Measurements from ENCODE around the gene NAALADL1. TPM values are rescaled to one million over a fixed set of nuclear protein-coding genes. Genes with fewer than 3 reads are reported as not detected.

Gene NAALADL1
- total and polyA plus RNA-seq, 2 donors = 5.1 to 9.0 TPM

GRCh38 chr11:65058012-65058411, 341 bp downstream of the NAALADL1 start:
- Histone ChIP-seq H3K4me3 (ENCODE audit: low read length in 2 of 2) (no peak overlapping the region), H3K27ac (ENCODE audit: low read depth in 1 of 2, low read length in 1 of 2) (no peak overlapping the region), H3K36me3 (ENCODE audit: control insufficient read depth in 2 of 2, insufficient read depth in 2 of 2, low read length in 1 of 2) (no peaks in the 10 kb centered on the region), H3K27me3 (ENCODE audit: control insufficient read depth in 2 of 2, insufficient read depth in 1 of 2, low read length in 1 of 2) (no peaks in the 10 kb centered on the region), H3K9me3 (ENCODE audit: control insufficient read depth in 2 of 2, insufficient read depth in 1 of 2, low read length in 1 of 2) (no peaks in the 10 kb centered on the region), H3K4me1 (ENCODE audit: control insufficient read depth in 2 of 2, insufficient read depth in 2 of 2, low read length in 2 of 2) (peaks cover 7 to 27% of the 10 kb centered on the region in 2 donors)
- DNase-seq (ENCODE audit: low read depth in 6 of 9, low spot score in 9 of 9) = no peak
- WGBS = 97% methylated on average over 13 of the region's 13 CpGs

- H3K4me3 ChIP-seq (ENCODE audit: low read length in 2 of 2) = no peak overlapping the region
- DNase-seq (ENCODE audit: low read depth in 6 of 9, low spot score in 9 of 9) = no peak
- no peaks in the 10 kb centered on the region for H3K9me3 ChIP-seq (ENCODE audit: control insufficient read depth in 2 of 2, insufficient read depth in 1 of 2, low read length in 1 of 2)
- no peaks in the 10 kb centered on the region for H3K27me3 ChIP-seq (ENCODE audit: control insufficient read depth in 2 of 2, insufficient read depth in 1 of 2, low read length in 1 of 2)
- no peaks in the 10 kb centered on the region for H3K36me3 ChIP-seq (ENCODE audit: control insufficient read depth in 2 of 2, insufficient read depth in 2 of 2, low read length in 1 of 2)
- WGBS = 97% methylated on average over 7 of the region's 7 CpGs
- no peak overlapping the region for H3K27ac ChIP-seq (ENCODE audit: low read depth in 1 of 2, low read length in 1 of 2)
- peaks cover 7 to 27% of the 10 kb centered on the region in 2 donors for H3K4me1 ChIP-seq (ENCODE audit: control insufficient read depth in 2 of 2, insufficient read depth in 2 of 2, low read length in 2 of 2)
Measured at GRCh38 chr11:65057526-65057925, 827 bp downstream of the NAALADL1 start.

GRCh38 chr11:65056999-65057398, 1.4 kb downstream of the NAALADL1 start:
- Histone ChIP-seq H3K36me3 (ENCODE audit: control insufficient read depth in 2 of 2, insufficient read depth in 2 of 2, low read length in 1 of 2) (no peaks in the 10 kb centered on the region), H3K4me3 (ENCODE audit: low read length in 2 of 2) (no peak overlapping the region), H3K4me1 (ENCODE audit: control insufficient read depth in 2 of 2, insufficient read depth in 2 of 2, low read length in 2 of 2) (peaks cover 7 to 27% of the 10 kb centered on the region in 2 donors), H3K27me3 (ENCODE audit: control insufficient read depth in 2 of 2, insufficient read depth in 1 of 2, low read length in 1 of 2) (no peaks in the 10 kb centered on the region), H3K27ac (ENCODE audit: low read depth in 1 of 2, low read length in 1 of 2) (no peak overlapping the region), H3K9me3 (ENCODE audit: control insufficient read depth in 2 of 2, insufficient read depth in 1 of 2, low read length in 1 of 2) (no peaks in the 10 kb centered on the region)
- 97% methylated on average over 6 of the region's 6 CpGs for WGBS
- DNase-seq (ENCODE audit: low read depth in 6 of 9, low spot score in 9 of 9) = no peak

GRCh38 chr11:65055538-65055937, 2.8 kb downstream of the NAALADL1 start:
- Histone ChIP-seq H3K4me3 (ENCODE audit: low read length in 2 of 2) (no peak overlapping the region), H3K27me3 (ENCODE audit: control insufficient read depth in 2 of 2, insufficient read depth in 1 of 2, low read length in 1 of 2) (no peaks in the 10 kb centered on the region), H3K36me3 (ENCODE audit: control insufficient read depth in 2 of 2, insufficient read depth in 2 of 2, low read length in 1 of 2) (no peaks in the 10 kb centered on the region), H3K9me3 (ENCODE audit: control insufficient read depth in 2 of 2, insufficient read depth in 1 of 2, low read length in 1 of 2) (no peaks in the 10 kb centered on the region), H3K4me1 (ENCODE audit: control insufficient read depth in 2 of 2, insufficient read depth in 2 of 2, low read length in 2 of 2) (peaks cover 7 to 21% of the 10 kb centered on the region in 2 donors), H3K27ac (ENCODE audit: low read depth in 1 of 2, low read length in 1 of 2) (no peak overlapping the region)
- WGBS = 93% methylated on average over 1 of the region's 1 CpG
- DNase-seq (ENCODE audit: low read depth in 6 of 9, low spot score in 9 of 9) = no peak

GRCh38 chr11:65053827-65054508, 4.4 kb downstream of the NAALADL1 start:
- Histone ChIP-seq H3K27ac (ENCODE audit: low read depth in 1 of 2, low read length in 1 of 2) (no peak overlapping the region), H3K36me3 (ENCODE audit: control insufficient read depth in 2 of 2, insufficient read depth in 2 of 2, low read length in 1 of 2) (no peaks in the 10 kb centered on the region), H3K4me3 (ENCODE audit: low read length in 2 of 2) (no peak overlapping the region), H3K27me3 (ENCODE audit: control insufficient read depth in 2 of 2, insufficient read depth in 1 of 2, low read length in 1 of 2) (no peaks in the 10 kb centered on the region), H3K4me1 (ENCODE audit: control insufficient read depth in 2 of 2, insufficient read depth in 2 of 2, low read length in 2 of 2) (peaks cover 7 to 15% of the 10 kb centered on the region in 2 donors), H3K9me3 (ENCODE audit: control insufficient read depth in 2 of 2, insufficient read depth in 1 of 2, low read length in 1 of 2) (no peaks in the 10 kb centered on the region)
- WGBS = 10% methylated on average over 8 of the region's 8 CpGs
- DNase-seq (ENCODE audit: low read depth in 6 of 9, low spot score in 9 of 9) = peak in 5 of 9 donors; percentile 34 to 67 (median 49)

GRCh38 chr11:65051398-65051858, 6.9 kb downstream of the NAALADL1 start:
- Histone ChIP-seq H3K36me3 (ENCODE audit: control insufficient read depth in 2 of 2, insufficient read depth in 2 of 2, low read length in 1 of 2) (peaks cover 2% of the 10 kb centered on the region in 2 donors), H3K9me3 (ENCODE audit: control insufficient read depth in 2 of 2, insufficient read depth in 1 of 2, low read length in 1 of 2) (no peaks in the 10 kb centered on the region), H3K27ac (ENCODE audit: low read depth in 1 of 2, low read length in 1 of 2) (no peak overlapping the region), H3K27me3 (ENCODE audit: control insufficient read depth in 2 of 2, insufficient read depth in 1 of 2, low read length in 1 of 2) (peaks cover 0 to 16% of the 10 kb centered on the region in 2 donors), H3K4me3 (ENCODE audit: low read length in 2 of 2) (no peak overlapping the region), H3K4me1 (ENCODE audit: control insufficient read depth in 2 of 2, insufficient read depth in 2 of 2, low read length in 2 of 2) (peaks cover 7 to 19% of the 10 kb centered on the region in 2 donors)
- DNase-seq (ENCODE audit: low read depth in 6 of 9, low spot score in 9 of 9) = no peak
- 97% methylated on average over 9 of the region's 9 CpGs for WGBS

- peaks cover 0 to 16% of the 10 kb centered on the region in 2 donors for H3K27me3 ChIP-seq (ENCODE audit: control insufficient read depth in 2 of 2, insufficient read depth in 1 of 2, low read length in 1 of 2)
- peaks cover 29 to 32% of the 10 kb centered on the region in 2 donors for H3K36me3 ChIP-seq (ENCODE audit: control insufficient read depth in 2 of 2, insufficient read depth in 2 of 2, low read length in 1 of 2)
- peaks cover 0 to 10% of the 10 kb centered on the region in 2 donors for H3K4me1 ChIP-seq (ENCODE audit: control insufficient read depth in 2 of 2, insufficient read depth in 2 of 2, low read length in 2 of 2)
- no peak for DNase-seq (ENCODE audit: low read depth in 6 of 9, low spot score in 9 of 9)
- WGBS = 32% methylated on average over 56 of the region's 56 CpGs
- no peak overlapping the region for H3K27ac ChIP-seq (ENCODE audit: low read depth in 1 of 2, low read length in 1 of 2)
- H3K9me3 ChIP-seq (ENCODE audit: control insufficient read depth in 2 of 2, insufficient read depth in 1 of 2, low read length in 1 of 2) = no peaks in the 10 kb centered on the region
- H3K4me3 ChIP-seq (ENCODE audit: low read length in 2 of 2) = peak overlapping the region in 1 of 2 donors; percentile 29
Measured at GRCh38 chr11:65047581-65048422, 10.6 kb downstream of the NAALADL1 start.

GRCh38 chr11:65045728-65046127, 12.6 kb downstream of the NAALADL1 start:
- H3K4me3 ChIP-seq (ENCODE audit: low read length in 2 of 2) = no peak overlapping the region
- 96% methylated on average over 7 of the region's 7 CpGs for WGBS
- peaks cover 7 to 20% of the 10 kb centered on the region in 2 donors for H3K4me1 ChIP-seq (ENCODE audit: control insufficient read depth in 2 of 2, insufficient read depth in 2 of 2, low read length in 2 of 2)

GRCh38 chr11:65045061-65045460, 13.3 kb downstream of the NAALADL1 start:
- Histone ChIP-seq H3K36me3 (ENCODE audit: control insufficient read depth in 2 of 2, insufficient read depth in 2 of 2, low read length in 1 of 2) (peaks cover 29 to 37% of the 10 kb centered on the region in 2 donors), H3K27ac (ENCODE audit: low read depth in 1 of 2, low read length in 1 of 2) (no peak overlapping the region), H3K4me1 (ENCODE audit: control insufficient read depth in 2 of 2, insufficient read depth in 2 of 2, low read length in 2 of 2) (peaks cover 10 to 27% of the 10 kb centered on the region in 2 donors), H3K27me3 (ENCODE audit: control insufficient read depth in 2 of 2, insufficient read depth in 1 of 2, low read length in 1 of 2) (peaks cover 0 to 16% of the 10 kb centered on the region in 2 donors), H3K9me3 (ENCODE audit: control insufficient read depth in 2 of 2, insufficient read depth in 1 of 2, low read length in 1 of 2) (peaks cover 0 to 2% of the 10 kb centered on the region in 2 donors), H3K4me3 (ENCODE audit: low read length in 2 of 2) (no peak overlapping the region)
- DNase-seq (ENCODE audit: low read depth in 6 of 9, low spot score in 9 of 9) = no peak
- WGBS = 98% methylated on average over 5 of the region's 5 CpGs

More at GRCh38 chr11:65045728-65046127, 12.6 kb downstream of the NAALADL1 start:
- Histone ChIP-seq H3K27ac (ENCODE audit: low read depth in 1 of 2, low read length in 1 of 2) (no peak overlapping the region), H3K36me3 (ENCODE audit: control insufficient read depth in 2 of 2, insufficient read depth in 2 of 2, low read length in 1 of 2) (peaks cover 29 to 37% of the 10 kb centered on the region in 2 donors), H3K27me3 (ENCODE audit: control insufficient read depth in 2 of 2, insufficient read depth in 1 of 2, low read length in 1 of 2) (peaks cover 0 to 16% of the 10 kb centered on the region in 2 donors), H3K9me3 (ENCODE audit: control insufficient read depth in 2 of 2, insufficient read depth in 1 of 2, low read length in 1 of 2) (peaks cover 0 to 2% of the 10 kb centered on the region in 2 donors)
- DNase-seq (ENCODE audit: low read depth in 6 of 9, low spot score in 9 of 9) = no peak
